D721Med (cell line): ENCODE measurements around the gene CYP2J2.
"Not testable (repeated sequence)": the region's sequence is repeated elsewhere in the genome, so short reads cannot be mapped to it uniquely, and the experiment has no call there.

Source experiments
- DNase-seq: peaks from one replicate; pipeline ENCODE4 v3.0.0; 2011; ENCODE audit warnings: low spot score; ENCODE audit not compliant: insufficient read length
- FAIRE-seq: peaks from 2 replicates; lab custom pipeline; 2011; peaks lifted over from hg19 to GRCh38; lab: Jason Lieb, UNC
- CTCF ChIP-seq: IDR thresholded peaks from 2 replicates; pipeline ENCODE4 v1.5.1; 2012; ENCODE audit warnings: mild to moderate bottlenecking, control low read depth; ENCODE audit not compliant: insufficient read depth; ENCODE audit errors: missing control alignments

The CYP2J2 gene

DNA sequence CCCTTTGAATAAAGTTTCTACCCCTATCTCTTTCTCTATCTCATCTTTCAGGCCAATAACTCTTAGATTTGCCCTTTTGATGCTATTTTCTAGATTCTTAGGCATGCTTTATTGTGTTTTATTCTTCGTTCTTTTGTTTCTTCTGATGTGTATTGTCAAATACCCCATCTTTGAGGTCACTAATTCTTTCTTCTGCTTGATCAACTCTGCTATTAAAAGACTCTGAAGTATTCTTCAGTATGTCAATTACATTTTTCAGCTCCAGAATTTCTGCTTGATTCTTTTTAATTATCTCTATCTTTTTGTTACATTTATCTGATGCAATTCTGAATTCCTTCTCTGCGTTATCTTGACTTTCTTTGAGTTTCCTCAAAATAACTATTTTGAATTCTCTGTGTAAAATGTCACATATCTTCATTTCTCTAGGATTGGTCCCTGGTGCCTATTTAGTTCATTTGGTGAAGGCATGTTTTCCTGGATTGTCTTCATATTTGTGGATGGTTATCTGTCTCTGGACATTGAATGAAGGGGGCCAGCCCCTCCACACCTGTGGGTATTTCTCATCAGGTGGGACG lies 11.2 kb upstream of the CYP2J2 start:
- FAIRE-seq: no peak
- TF ChIP-seq CTCF: no peak
- no peak for DNase-seq

DNA sequence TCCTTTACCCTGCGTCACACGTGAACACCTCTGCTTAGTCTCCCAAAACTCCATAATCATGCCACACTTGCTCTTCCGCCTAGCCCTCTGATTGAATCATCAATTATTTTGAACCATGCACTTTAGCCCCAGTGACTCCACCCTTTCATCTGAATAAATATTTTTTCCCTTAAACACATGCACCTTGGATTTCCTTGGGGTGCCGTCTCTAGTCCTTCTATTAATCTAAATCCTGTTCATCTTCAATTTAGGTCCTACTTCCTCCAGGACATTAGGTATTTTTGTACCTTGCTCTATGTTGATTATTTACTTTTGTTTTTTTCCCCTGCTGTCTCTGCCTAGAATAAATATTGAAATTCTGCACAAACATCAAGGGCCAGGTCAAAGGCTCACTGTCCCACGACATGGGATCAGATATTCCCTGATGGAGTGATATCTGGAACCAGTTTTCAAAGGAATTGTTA lies 9.8 kb upstream of the CYP2J2 start:
- DNase-seq: no peak
- no peak for FAIRE-seq
- TF ChIP-seq CTCF: no peak

GRCh38 chr1:59928996-59929395 lies 2.4 kb upstream of the CYP2J2 start:
- FAIRE-seq: no peak
- no peak for TF ChIP-seq CTCF

GRCh38 chr1:59927213-59927612 lies 640 bp upstream of the CYP2J2 start:
- DNase-seq: no peak
- no peak for TF ChIP-seq CTCF
- FAIRE-seq: no peak

More at GRCh38 chr1:59928996-59929395, 2.4 kb upstream of the CYP2J2 start:
- no peak for DNase-seq

GRCh38 chr1:59924653-59925052 lies 1.9 kb downstream of the CYP2J2 start:
- TF ChIP-seq CTCF: no peak
- no peak for DNase-seq
- FAIRE-seq: no peak

GRCh38 chr1:59921258-59921899 lies 5.2 kb downstream of the CYP2J2 start:
- DNase-seq, FAIRE-seq: not testable (repeated sequence)

- FAIRE-seq: no peak
- TF ChIP-seq CTCF: no peak
These were observed 6.8 kb downstream of the CYP2J2 start for GRCh38 chr1:59919746-59920145.

More at GRCh38 chr1:59919746-59920145, 6.8 kb downstream of the CYP2J2 start:
- DNase-seq: no peak
